ENCODE measurements around the gene TAF1B. TPM values are rescaled to one million over a fixed set of nuclear protein-coding genes. Genes with fewer than 3 reads are reported as not detected.
"Not testable (repeated sequence)": the region's sequence is repeated elsewhere in the genome, so short reads cannot be mapped to it uniquely, and the experiment has no call there.

The TAF1B gene
- total RNA-seq, 1 donor from 2014 or later, result 6.3 TPM

DNA sequence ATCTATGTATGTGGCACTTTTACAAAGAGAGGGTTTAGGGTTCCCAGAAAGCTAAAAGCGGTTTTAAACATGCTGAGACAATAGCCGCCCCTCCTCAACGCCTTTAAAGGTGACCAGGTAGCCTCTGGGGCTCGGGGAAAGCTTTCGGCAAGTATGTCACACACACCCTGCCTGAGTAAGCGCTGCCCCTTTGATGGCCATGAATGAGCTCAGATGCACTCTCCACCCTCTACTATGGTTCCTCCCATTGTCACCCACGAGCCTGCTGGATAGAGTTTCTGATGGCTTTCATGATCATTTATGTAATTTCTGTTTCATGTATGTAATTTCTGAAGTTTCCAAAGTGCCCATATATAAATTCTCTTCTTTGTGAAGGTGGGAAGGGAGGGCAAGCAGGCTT, 64.1 kb downstream of the TAF1B start:
- ATAC-seq (no peak), DNase-seq (ENCODE audit: missing footprints) (no peak)
- intact Hi-C loops (cut with DNase I), result no loop called here

DNA sequence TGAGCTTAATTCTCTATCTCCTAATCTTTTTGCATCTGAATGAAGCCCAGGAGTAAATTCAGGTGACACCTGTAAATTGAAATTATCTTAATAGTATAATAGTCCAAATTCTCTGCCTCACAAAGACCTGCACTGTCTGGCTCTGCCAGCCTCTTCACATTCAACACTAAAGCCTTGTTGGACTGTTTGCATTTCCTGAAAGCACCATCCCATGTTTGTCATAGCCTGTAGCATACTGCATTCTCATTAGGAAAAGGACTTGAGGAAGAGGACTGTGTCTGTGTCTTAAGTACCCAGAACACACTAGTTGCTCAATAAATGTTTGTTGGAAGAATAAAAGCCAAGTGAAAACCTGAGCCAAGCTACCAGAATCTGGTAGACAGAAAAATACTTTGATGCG, 65.4 kb downstream of the TAF1B start:
- DNase-seq (ENCODE audit: missing footprints) (no peak), ATAC-seq (no peak)
- intact Hi-C loops (cut with DNase I), result no loop called here

DNA sequence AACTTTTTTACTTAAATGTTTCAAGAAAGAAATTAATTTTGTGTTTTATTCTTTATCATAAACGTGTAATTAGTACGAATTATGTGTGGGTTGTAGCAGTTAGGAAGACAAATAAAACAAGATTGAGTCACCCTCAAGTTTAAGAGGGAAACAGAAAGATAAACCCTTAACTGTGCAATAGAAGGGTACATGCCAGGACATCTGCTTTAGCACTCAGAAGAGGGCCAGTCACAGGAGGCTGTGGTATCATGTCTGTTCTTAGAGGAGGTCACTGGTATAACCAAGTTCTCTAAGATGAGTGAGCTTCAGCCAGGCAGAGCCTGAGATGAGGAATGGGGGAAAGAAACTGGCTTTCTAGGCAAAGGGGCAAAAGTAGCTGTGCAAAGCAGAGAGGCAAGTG, 65.8 kb downstream of the TAF1B start:
- intact Hi-C loops (cut with DNase I), result no loop called here
- no peak for ATAC-seq
- no peak for DNase-seq (ENCODE audit: missing footprints)

DNA sequence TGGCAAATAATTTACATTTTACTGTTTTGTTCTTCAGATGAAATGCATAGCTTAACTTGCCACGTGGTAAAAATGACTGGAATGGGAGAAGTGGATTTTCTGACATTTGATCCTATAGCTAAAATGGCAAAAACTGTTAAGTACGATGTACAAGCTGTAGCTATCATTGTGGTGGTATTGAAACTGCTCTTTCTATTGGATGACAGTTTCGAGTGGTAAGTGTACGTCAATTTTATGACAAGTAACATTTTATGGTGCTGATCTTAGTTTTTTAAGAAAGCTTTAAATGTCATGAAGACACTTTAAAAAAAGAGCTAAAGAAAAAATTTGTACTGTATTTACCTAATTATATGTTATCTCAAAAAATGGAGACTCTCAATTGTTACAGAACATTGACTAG, 67.4 kb downstream of the TAF1B start:
- no peak for ATAC-seq
- no peak for DNase-seq (ENCODE audit: missing footprints)
- intact Hi-C loops (cut with DNase I), result no loop called here

DNA sequence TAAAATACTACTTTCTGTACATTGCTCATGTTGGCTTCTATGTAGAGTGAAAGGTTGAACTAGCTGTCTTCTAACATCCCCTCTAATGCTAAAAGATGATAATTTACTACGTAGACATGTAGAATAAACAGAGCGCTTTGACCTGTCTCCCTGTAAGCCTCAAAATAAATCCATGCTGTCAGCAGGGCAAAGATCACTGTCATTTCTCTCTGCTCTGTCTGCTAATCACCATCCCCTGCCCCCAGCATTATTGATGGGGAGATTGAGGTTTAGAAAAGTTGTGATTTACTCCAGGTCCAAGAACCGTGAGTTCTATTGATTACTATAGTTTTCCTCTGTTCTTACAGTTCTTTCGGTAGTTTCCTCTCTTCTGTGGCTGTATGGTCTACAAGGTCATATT, 69.2 kb downstream of the TAF1B start:
- ATAC-seq, result no peak
- DNase-seq (ENCODE audit: missing footprints), result no peak
- intact Hi-C loops (cut with DNase I), result no loop called here

DNA sequence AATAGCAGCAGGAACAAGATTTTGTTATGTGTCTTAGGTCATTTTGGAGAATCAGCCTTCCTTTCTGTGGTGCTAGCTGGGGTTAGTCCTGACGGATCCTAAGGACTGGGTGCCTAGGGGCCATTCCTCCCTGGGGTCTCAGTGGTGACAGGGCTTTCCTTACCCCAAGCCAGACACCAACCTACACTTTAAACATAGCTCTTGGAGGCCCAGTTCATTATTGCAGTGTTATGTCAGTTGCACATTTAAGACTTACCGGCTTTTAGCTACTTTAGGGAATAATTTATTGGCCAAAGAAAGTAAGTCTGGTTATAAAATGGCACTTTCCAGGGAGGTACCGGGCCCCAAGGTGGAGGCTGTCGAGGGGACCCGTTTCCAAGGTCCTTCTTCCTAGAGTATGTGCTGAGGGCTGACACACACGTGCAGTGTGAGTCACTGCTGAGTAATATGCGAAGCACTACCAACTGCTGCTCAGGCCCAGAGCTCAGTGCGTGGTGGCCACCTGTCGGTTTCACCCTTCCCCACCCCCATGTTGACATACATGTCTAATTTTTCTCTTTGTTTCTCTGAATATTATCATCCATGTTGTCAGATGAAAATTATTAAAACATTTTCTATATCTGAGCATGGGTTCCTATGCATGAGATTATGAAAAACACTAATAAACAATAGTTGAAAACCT, 71.3 kb downstream of the TAF1B start:
- DNase-seq (ENCODE audit: missing footprints) (peak; percentile 21), ATAC-seq (no peak)
- intact Hi-C loops (cut with DNase I), result no loop called here

DNA sequence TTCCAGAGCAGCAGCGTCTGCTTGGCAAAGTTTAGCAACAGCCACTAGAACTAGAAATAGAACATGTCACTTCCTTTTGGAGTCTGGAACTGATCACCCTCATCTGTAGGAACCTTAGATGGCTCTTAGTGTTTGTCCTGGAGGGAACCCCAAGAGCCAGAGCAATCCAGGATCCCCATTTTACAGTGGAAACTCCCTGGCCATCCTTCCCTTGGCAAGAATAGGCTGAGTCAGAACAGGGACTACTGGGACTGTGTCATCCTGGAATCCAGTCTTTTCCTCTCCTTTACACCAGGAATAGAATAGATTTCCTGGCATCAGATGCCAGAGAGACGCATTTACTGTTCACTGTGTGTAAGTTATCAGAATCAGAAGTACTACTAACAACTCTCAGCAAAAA, 75.0 kb downstream of the TAF1B start:
- DNase-seq (ENCODE audit: missing footprints), result no peak
- intact Hi-C loops (cut with DNase I), result no loop called here
- ATAC-seq, result peak; percentile 67

DNA sequence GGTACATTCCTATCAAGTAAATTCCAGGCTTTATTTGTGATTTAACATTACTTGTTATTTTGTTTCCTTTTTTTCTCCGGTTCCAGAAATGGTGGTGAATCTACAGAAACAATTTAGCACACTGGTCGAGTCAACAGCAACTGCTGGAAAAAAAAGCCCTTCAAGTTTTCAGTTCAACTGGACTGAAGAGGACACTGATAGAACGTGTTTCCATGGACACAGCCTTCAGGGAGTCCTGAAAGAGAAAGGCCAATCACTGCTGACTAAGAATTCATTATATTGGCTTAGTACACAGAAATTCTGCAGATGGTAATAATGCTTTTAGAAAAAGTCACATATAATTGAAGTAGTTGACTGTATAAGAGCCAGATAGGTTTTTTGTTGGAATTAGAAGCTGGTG, 76.2 kb downstream of the TAF1B start:
- ATAC-seq (no peak), DNase-seq (ENCODE audit: missing footprints) (no peak)
- intact Hi-C loops (cut with DNase I), result no loop called here

DNA sequence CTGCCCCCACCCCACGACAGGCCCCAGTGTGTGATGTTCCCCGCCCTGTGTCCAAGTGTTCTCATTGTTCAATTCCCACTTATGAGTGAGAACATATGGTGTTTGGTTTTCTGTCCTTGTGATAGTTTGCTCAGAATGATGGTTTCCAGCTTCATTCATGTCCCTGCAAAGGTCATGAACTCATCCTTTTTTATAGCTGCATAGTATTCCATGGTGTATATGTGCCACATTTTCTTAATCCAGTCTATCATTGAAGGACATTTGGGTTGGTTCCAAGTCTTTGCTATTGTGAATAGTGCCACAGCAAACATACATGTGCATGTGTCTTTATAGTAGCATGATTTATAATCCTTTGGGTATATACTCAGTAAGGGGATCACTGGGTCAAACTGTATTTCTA, 83.7 kb downstream of the TAF1B start:
- intact Hi-C loops (cut with DNase I); ATAC-seq; DNase-seq (ENCODE audit: missing footprints): not testable (repeated sequence)

DNA sequence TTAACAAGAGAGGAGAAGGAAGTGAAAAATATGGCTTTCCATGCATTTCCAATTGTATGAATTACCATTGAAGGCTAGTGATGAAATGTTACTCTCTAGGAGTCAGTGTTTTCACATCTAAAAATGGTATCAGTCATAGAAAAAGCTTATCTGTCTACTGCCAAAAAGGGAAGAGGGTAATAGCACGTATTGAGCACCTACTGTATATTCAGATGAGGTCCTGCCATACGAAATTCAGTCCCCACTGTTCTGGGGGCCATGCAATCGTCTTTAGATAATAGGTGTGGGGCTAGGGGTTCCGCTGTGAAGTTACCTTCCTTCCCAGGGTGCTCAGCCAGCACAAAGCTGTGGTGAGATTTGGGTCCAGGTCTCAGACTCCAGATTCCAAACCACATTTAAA, 94.0 kb downstream of the TAF1B start:
- DNase-seq (ENCODE audit: missing footprints) (no peak), ATAC-seq (no peak)
- intact Hi-C loops (cut with DNase I), result no loop called here

DNA sequence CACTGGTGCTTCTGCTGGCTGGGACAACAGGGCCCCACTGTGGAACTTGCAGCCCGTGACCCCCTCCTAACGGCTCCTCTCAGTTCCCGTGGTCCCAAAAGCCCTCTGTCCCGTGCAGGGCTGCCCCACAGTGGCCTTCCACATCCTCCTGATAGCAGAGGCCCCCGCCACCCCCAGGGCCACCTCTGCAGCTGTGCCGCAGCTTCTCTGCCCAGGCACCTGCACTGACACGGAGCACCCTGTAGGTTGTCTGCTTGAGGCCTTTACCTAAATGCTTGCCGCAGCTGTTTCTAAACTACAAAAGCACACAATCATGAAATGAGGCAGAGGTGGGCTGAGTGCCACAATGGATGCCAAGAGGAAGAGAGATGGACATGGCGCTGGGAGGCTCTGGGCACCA, 94.7 kb downstream of the TAF1B start:
- no peak for ATAC-seq
- intact Hi-C loops (cut with DNase I), result no loop called here

DNA sequence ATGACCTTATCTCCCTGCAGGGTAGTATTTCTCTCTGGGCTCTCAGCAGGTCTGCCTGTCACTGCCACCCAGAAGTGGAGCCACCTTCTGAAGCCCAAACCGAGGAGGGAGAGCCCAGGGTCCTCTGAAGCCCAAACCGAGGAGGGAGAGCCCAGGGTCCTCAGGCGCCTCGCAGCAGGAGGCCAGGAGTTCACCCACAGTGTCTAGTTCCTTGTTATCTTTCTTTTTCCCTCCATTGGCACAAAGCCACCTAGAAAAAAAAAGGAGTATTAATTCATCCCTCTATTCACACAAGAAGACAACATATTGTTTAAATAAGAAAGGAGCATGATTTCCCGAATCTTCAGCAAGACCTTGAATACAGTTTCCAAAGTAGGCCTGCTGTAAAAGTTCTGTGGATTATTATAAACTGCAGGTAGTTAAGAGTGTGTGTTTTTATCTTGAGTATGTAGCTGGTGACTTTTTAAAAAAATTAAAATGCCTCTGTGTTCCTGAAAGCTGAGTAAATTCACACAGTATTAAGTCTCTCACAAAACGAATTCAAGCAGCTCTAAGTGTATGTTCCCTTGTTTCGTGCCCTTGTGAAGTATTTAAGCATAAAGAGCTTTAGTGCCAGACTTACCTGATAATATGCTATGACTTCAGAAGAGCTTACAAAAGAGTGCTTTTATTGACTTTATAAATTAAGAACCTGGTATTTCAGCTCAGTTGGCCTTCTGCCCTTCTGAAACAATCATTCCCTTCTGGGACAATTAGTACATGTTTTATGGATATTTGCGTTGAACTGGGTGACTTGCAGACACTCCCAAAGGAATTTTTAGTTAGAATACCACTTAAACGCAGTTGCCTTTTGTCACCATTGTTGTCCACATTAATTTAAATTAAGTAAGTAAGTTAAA, 96.6 kb downstream of the TAF1B start:
- intact Hi-C loops (cut with DNase I), result no loop called here
- DNase-seq (ENCODE audit: missing footprints) (no peak), ATAC-seq (no peak)

More for the DNA sequence above, 94.7 kb downstream of the TAF1B start:
- DNase-seq (ENCODE audit: missing footprints), result no peak

DNA sequence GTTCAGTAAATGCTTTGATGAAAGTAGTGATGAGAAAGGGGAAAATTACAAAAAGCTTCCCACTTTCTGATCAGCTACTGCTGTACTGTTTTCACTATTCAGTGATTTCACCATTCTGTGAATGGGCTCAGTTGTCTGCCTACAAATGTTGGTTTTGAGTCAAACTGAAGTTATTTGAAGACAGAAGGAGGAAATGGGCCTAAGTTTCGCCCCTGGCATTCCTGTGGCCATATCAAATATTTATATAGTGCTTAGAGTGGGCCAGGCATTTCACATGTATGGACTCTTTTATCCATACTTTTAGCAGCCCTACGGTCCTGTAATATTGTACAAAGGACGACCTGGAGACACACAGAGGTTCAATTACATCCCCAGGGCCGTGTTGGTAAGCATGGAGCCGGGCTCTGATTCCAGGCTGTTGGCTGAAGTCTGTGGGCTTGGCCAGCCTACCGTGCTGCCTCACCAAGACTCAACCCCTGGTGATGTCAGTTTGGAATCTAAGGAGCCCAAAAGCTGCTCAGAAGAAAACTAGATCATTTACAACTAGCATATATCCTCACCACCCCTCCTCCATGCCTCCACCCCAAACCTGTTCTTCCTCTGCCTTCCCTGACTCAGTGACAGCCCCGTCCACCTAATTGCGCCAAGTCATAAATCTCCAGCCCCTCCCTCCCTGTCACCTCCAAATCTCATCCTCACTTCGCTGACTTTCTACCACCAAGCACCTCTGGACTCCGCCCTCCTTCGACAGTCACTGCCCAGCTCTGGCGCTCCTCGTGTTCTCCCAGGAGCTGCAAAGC, 98.1 kb downstream of the TAF1B start:
- intact Hi-C loops (cut with DNase I), result no loop called here
- ATAC-seq (no peak), DNase-seq (ENCODE audit: missing footprints) (no peak)

DNA sequence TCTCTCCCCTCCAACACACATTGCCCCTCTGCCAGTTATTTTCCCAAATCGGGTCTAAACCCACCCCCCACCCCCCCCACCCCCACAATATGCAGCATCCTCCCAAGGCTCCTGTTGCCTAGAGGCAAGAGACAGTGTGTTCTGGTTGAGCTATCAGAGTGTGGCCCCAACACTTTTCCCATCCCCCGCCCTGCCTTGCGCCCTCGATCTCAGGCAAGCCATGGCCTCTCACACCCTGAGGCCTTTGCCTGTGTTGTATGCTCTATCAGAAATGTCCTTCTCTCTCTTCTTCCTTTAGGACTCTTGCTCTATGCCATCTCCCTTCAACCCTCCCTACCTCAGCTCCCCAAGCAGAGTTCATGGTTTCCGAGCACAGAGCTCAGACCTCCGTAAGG, 98.7 kb downstream of the TAF1B start:
- no peak for ATAC-seq
- intact Hi-C loops (cut with DNase I), result no loop called here
- DNase-seq (ENCODE audit: missing footprints), result no peak

DNA sequence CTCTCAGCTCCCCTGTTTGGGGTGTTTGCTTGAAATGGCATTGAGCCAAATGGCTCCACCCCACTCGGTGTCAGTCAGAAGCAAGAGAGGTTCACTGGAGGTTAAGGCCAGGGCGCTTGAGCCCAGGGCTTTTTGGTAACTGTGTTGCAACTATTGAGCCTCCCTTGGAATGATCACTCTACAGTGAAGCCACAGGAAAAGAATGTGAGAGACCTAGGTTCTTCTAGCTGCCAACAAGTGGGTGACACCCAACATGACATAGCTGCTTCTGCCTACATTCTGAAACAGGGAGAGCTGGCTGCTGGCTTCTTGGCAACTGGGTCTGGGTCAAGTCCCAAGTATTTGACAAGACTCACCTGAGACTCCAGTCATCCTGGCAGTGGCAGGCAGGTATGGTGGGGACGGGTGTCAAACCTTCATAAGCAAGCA, 101.1 kb downstream of the TAF1B start:
- no peak for ATAC-seq
- intact Hi-C loops (cut with DNase I), result no loop called here
- no peak for DNase-seq (ENCODE audit: missing footprints)

DNA sequence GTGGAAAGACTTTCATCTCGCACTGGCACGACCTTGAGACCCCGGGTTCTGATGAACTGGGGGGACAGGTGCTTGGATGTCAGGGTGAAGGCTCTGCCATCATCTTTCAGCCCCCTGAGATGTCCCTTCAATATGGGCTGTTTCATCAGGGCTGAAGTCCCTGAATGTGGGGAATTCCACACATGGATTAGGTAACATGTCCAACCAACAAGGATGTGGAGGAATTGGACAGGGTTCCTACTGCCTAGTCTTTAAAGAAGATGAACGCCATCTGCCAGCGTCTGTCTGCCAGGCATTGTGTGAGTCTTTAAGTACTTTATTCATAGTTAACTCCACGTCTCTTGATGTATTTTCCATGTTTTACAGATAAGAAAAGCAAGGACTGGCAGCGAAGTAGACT, 102.3 kb downstream of the TAF1B start:
- ATAC-seq (no peak), DNase-seq (ENCODE audit: missing footprints) (no peak)
- intact Hi-C loops (cut with DNase I), result no loop called here

DNA sequence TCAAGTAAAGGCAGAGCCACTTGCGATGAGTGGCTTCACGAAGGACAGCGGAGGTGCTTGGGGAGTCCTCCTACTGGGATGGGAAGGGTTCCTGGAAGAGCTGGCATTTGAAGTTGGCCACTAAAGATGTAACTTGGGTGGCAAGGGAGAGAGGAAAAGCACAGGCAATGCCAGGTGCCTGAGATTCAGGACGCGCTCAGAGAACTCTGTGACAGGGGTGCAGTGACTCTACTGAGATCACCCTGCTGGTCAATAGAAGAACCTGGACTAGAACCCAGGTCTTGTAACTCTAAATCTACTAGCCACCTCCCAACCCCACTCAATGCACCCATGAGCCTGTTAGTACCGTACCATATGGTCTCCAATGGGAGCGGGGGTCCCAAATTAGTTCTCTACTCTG, 102.8 kb downstream of the TAF1B start:
- no peak for DNase-seq (ENCODE audit: missing footprints)
- intact Hi-C loops (cut with DNase I), result no loop called here
- ATAC-seq, result no peak

DNA sequence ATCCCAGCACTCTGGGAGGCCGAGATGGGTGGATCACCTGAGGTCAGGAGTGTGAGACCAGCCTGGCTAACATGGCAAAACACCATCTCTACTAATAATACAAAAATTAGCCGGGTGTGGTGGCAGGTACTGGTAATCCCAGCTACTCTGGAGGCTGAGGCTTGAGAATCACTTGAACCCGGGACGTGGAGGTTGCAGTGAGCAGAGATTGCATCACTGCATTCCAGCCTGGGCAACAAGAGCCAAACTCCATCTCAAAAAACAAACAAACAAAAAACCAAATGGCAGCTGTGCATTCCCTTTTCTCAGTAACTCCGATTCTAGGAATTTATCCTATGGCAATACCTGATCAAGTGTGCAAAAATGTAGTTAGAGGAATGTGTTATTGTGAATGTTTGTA, 103.5 kb downstream of the TAF1B start:
- DNase-seq (ENCODE audit: missing footprints) (no peak), ATAC-seq (no peak)
- intact Hi-C loops (cut with DNase I), result no loop called here

DNA sequence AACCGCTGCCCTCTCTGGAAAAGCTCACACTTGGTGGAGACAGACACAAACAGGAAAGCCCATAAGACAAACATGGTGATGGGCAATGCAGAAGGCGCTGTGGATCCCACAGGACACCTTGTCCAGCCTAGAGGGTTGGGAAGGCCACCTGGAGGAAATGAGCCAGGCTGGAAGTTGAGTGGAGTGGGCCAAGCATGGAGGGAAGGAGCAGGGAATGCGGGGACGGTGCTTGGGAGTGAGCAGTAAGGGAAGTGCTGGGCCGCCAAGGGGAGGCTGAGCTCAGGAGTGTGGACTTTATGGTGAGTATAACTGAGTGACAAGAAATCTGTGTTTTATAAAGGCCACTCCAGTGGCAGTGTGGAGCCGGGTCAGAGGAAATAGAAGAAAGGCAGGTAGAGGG, 105.4 kb downstream of the TAF1B start:
- intact Hi-C loops (cut with DNase I), result no loop called here
- ATAC-seq (no peak), DNase-seq (ENCODE audit: missing footprints) (no peak)

Data from Right ventricle myocardium inferior (tissue), 1 donor.